ENCODE results near the gene UBALD2. TPM values are rescaled to one million over a fixed set of nuclear protein-coding genes. Genes with fewer than 3 reads are reported as not detected.

Gene UBALD2
- total RNA-seq, 1 experiment from 2014 or later = 30.3 TPM

- TF ChIP-seq, protein P1, sequence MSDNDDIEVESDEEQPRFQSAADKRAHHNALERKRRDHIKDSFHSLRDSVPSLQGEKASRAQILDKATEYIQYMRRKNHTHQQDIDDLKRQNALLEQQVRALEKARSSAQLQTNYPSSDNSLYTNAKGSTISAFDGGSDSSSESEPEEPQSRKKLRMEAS (CRISPR knock-in tag; IDR thresholded peaks at IDR 0.05) = peak; percentile 90
- TF ChIP-seq, protein P2, sequence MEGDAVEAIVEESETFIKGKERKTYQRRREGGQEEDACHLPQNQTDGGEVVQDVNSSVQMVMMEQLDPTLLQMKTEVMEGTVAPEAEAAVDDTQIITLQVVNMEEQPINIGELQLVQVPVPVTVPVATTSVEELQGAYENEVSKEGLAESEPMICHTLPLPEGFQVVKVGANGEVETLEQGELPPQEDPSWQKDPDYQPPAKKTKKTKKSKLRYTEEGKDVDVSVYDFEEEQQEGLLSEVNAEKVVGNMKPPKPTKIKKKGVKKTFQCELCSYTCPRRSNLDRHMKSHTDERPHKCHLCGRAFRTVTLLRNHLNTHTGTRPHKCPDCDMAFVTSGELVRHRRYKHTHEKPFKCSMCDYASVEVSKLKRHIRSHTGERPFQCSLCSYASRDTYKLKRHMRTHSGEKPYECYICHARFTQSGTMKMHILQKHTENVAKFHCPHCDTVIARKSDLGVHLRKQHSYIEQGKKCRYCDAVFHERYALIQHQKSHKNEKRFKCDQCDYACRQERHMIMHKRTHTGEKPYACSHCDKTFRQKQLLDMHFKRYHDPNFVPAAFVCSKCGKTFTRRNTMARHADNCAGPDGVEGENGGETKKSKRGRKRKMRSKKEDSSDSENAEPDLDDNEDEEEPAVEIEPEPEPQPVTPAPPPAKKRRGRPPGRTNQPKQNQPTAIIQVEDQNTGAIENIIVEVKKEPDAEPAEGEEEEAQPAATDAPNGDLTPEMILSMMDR (IDR thresholded peaks at IDR 0.05) = no peak
- TF ChIP-seq ZNF317 (CRISPR knock-in tag; IDR thresholded peaks at IDR 0.05; ENCODE audit: borderline replicate concordance, low read depth) = no peak
- TF ChIP-seq FOXK1 (CRISPR knock-in tag; IDR thresholded peaks at IDR 0.05) = peak; percentile 81
- no peak for TF ChIP-seq ATF1 (CRISPR knock-in tag; IDR thresholded peaks at IDR 0.05)
- TF ChIP-seq, protein P3, sequence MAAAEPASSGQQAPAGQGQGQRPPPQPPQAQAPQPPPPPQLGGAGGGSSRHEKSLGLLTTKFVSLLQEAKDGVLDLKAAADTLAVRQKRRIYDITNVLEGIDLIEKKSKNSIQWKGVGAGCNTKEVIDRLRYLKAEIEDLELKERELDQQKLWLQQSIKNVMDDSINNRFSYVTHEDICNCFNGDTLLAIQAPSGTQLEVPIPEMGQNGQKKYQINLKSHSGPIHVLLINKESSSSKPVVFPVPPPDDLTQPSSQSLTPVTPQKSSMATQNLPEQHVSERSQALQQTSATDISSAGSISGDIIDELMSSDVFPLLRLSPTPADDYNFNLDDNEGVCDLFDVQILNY (CRISPR knock-in tag; IDR thresholded peaks at IDR 0.05) = peak; percentile 80; the same call in 1 of the 2 replicates
- peak; percentile 76 for TF ChIP-seq FOXP4 (CRISPR knock-in tag; IDR thresholded peaks at IDR 0.05)
- TF ChIP-seq TCF7 (CRISPR knock-in tag; IDR thresholded peaks at IDR 0.05; ENCODE audit: low read depth) = peak; percentile 78; the same call in 1 of the 2 replicates
- TF ChIP-seq NFYB (CRISPR knock-in tag; conservative IDR thresholded peaks at IDR 0.05; ENCODE audit: low read depth) = peak; percentile 86
- TF ChIP-seq NR3C1 (CRISPR knock-in tag; conservative IDR thresholded peaks at IDR 0.05; ENCODE audit: low read depth) = no peak
- TF ChIP-seq SMAD4 (CRISPR knock-in tag; IDR thresholded peaks at IDR 0.05) = no peak
- peak; percentile 61 for TF ChIP-seq SP1 (CRISPR knock-in tag; conservative IDR thresholded peaks at IDR 0.05)
These were observed 24.5 kb upstream of the UBALD2 start, which contains the start of gene RNF157 (continued) for GRCh38 chr17:76240461-76241203.

- TF ChIP-seq ATF1 (CRISPR knock-in tag; IDR thresholded peaks at IDR 0.05) = no peak
- TF ChIP-seq FOXP1 (CRISPR knock-in tag; IDR thresholded peaks at IDR 0.05; ENCODE audit: borderline replicate concordance) = no peak
- no peak for TF ChIP-seq PRRX2 (CRISPR knock-in tag; IDR thresholded peaks at IDR 0.05)
- no peak for TF ChIP-seq JAZF1 (CRISPR knock-in tag; IDR thresholded peaks at IDR 0.05)
- TF ChIP-seq STAT6 (CRISPR knock-in tag; conservative IDR thresholded peaks at IDR 0.05; ENCODE audit: low read depth) = no peak
- TF ChIP-seq, protein P4, sequence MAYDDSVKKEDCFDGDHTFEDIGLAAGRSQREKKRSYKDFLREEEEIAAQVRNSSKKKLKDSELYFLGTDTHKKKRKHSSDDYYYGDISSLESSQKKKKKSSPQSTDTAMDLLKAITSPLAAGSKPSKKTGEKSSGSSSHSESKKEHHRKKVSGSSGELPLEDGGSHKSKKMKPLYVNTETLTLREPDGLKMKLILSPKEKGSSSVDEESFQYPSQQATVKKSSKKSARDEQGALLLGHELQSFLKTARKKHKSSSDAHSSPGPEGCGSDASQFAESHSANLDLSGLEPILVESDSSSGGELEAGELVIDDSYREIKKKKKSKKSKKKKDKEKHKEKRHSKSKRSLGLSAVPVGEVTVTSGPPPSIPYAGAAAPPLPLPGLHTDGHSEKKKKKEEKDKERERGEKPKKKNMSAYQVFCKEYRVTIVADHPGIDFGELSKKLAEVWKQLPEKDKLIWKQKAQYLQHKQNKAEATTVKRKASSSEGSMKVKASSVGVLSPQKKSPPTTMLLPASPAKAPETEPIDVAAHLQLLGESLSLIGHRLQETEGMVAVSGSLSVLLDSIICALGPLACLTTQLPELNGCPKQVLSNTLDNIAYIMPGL (CRISPR knock-in tag; IDR thresholded peaks at IDR 0.05) = no peak; the same call in 1 of the 2 replicates
- Mint-ChIP-seq H3K4me3 (peak overlapping the region; percentile 81), H3K36me3 (no peaks in the 10 kb centered on the region), H3K4me1 (peaks cover 10% of the 10 kb centered on the region), H3K27me3 (ENCODE audit: low read depth) (peaks cover 62% of the 10 kb centered on the region), H3K9me3 (no peaks in the 10 kb centered on the region), H3K27ac (peak overlapping the region; percentile 50; the same call in 1 of the 2 replicates)
- POLR2A ChIA-PET = interaction anchor here (0.6 kb wide), 1 partner anchor 334 kb away, joined by 4 read pairs; no protein-coding TSS in a partner anchor
- no peak for ATAC-seq
- CTCF ChIA-PET = interaction anchor here (0.6 to 1.9 kb wide), 10 partner anchors 21 to 282 kb away, joined by 3 to 12 read pairs (median 5); no protein-coding TSS in a partner anchor
- no peak for DNase-seq (ENCODE audit: low spot score)
These were observed 24.0 kb upstream of the UBALD2 start for GRCh38 chr17:76241204-76241538.
